Mucosa of descending colon (tissue), 3 donors: ENCODE data around the gene HOXB8. TPM values are rescaled to one million over a fixed set of nuclear protein-coding genes. Genes with fewer than 3 reads are reported as not detected.

Experiments
- ATAC-seq: fragments of 200-7000 bp; cut with Tn5 transposase; one replicate; pipeline ENCODE4 v1.9.1; 2020; ENCODE audit warnings: mild to moderate bottlenecking, moderate library complexity
- DNase-seq, 3 donors: peaks; one replicate each; pipeline ENCODE4 v3.0.0-alpha.2; 2020
- H3K36me3 ChIP-seq: fragments of 200-600 bp; one replicate; pipeline ENCODE4 v1.8.0; 2021; ENCODE audit warnings: low read depth, mild to moderate bottlenecking
- H3K4me1 ChIP-seq: fragments of 200-600 bp; one replicate; pipeline ENCODE4 v1.8.0; 2021; ENCODE audit warnings: low read depth, mild to moderate bottlenecking
- H3K4me3 ChIP-seq: fragments of 200-600 bp; one replicate; pipeline ENCODE4 v1.8.0; 2021; ENCODE audit warnings: mild to moderate bottlenecking
- H3K9me3 ChIP-seq: fragments of 200-600 bp; one replicate; pipeline ENCODE4 v1.8.0; 2021; ENCODE audit warnings: mild to moderate bottlenecking
- intact Hi-C, 2 donors: fragments of 100-400 bp; cut with DNase I in 1 of 2; cut with micrococcal nuclease in 1 of 2; formaldehyde crosslinking; loops; one replicate each; pipeline versions ENCODE4 v1.11.0 to v1.11.1; 2022; cut with DNase I, micrococcal nuclease
- total RNA-seq, 3 donors: library from RNA; stranded (reverse); fragmentation: NEBNext Ultra II Directional in 2 of 3; extraction: Animal tissue kit (Norgen Biotek cat#: 25700) in 2 of 3; gene quantifications; one replicate each; pipeline versions ENCODE4 v1.2.1 to v1.2.4, GENCODE V29; 2021 to 2023
- TF ChIP-seq, protein P1 (sequence below): fragments of 200-600 bp; IDR thresholded peaks from one replicate; pipeline ENCODE4 v1.8.0; 2022; ENCODE audit warnings: antibody characterized with exemption, mild to moderate bottlenecking
- donor health status: DM: no; HTN: no; CAD: no; lungs with moderate emphysema.
- donor health status: DM: no; HTN: no; CAD: no.
- donor health status: DM: no; HTN: yes; CAD: no.

HOXB8 gene
- total RNA-seq, 3 donors from 2014 or later, result 4.2 to 7.5 (median 5.6) TPM

DNA sequence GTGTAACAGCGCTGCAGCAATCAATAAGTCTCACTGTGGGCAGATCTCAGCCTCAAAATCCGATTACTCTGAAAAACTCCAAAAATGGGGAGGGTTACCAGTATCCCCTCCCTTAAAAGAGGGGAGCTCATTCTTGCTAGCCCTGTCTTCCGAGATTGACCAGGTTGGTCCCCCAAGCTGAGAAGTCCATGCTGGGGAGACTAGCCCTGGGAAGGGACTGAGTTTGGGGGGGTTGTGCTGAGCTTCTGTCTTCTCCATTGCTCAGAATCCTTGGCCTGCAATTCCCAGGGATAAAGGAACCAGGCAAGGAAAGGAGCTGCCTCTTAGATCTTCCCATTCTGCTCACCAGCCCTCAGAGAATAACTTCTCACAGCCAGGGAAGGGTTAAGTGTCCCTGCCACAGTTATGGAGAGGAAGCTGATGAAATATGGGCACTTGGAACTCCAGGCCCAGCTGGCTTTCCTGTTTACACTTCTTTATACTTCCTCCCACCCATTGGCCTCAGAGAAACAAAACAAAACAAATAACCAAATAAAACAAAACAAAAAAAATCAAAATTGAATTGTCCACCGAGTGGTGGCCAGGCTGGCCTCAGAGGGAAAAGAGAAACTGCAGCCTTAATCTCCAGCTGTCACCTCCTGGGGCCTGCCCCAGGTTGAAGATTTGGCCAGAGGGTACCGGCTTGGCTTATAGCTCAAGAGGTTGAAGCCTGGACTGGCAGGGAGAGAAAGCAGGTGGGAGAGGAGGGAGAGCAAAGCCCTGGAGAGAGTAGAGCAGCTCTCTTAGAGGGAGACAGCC is 27.6 kb downstream of the HOXB8 start:
- TF ChIP-seq, protein P1, sequence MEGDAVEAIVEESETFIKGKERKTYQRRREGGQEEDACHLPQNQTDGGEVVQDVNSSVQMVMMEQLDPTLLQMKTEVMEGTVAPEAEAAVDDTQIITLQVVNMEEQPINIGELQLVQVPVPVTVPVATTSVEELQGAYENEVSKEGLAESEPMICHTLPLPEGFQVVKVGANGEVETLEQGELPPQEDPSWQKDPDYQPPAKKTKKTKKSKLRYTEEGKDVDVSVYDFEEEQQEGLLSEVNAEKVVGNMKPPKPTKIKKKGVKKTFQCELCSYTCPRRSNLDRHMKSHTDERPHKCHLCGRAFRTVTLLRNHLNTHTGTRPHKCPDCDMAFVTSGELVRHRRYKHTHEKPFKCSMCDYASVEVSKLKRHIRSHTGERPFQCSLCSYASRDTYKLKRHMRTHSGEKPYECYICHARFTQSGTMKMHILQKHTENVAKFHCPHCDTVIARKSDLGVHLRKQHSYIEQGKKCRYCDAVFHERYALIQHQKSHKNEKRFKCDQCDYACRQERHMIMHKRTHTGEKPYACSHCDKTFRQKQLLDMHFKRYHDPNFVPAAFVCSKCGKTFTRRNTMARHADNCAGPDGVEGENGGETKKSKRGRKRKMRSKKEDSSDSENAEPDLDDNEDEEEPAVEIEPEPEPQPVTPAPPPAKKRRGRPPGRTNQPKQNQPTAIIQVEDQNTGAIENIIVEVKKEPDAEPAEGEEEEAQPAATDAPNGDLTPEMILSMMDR, result no peak
- intact Hi-C loops, result no loop called here
- Histone ChIP-seq H3K36me3 (no peaks in the 10 kb centered on the region), H3K4me3 (no peak overlapping the region), H3K4me1 (peaks cover 47% of the 10 kb centered on the region), H3K9me3 (no peaks in the 10 kb centered on the region)
- no peak for ATAC-seq
- DNase-seq, result no peak

DNA sequence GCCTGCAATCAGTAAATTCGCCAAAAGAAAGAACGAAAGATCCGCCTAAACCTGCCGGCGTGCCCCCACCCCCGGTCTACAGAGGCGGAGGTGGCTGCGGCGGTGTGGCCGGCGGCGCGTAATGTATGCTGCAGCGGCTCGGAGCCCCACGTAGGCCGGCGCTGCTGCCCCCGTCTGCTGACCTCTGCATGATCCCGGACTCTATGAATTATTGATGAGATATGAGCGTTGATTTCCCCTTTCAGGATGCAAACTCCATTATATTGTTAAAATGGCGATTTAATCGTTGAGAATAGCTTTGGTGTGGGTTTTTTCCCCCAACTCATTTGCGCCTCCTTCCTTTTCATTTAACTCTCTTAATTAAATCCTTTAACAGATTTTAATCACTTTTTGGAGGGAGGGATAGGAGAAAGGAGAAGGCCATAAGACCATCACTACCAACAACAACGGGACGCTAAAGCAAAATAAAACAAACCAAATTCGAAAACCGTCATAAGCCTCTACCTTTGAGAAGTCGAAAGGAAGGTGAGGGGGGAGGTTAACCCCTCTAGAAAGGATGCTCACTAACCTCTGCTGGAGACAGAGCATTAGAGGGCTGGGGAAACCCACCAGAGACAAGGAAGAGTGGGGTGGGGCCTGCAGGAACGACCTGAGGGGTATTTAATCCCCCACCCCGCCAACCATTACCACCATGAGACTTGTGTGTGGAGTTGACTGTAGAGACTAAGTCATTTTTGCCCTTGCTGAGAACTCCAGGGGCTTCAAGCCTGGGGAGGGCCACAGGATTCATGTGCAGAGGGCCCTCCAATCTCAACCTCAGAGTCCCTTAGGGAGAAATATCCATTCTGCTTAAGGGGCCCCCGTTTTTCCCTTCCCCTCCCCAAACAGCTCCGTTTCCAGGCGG is 28.5 kb downstream of the HOXB8 start:
- peak in 1 of 3 donors; percentile 48 for DNase-seq
- Histone ChIP-seq H3K9me3 (no peaks in the 10 kb centered on the region), H3K36me3 (no peaks in the 10 kb centered on the region), H3K4me1 (peaks cover 48% of the 10 kb centered on the region), H3K4me3 (no peak overlapping the region)
- TF ChIP-seq, protein P1, result no peak
- no peak for ATAC-seq
- intact Hi-C loops, result no loop called here

DNA sequence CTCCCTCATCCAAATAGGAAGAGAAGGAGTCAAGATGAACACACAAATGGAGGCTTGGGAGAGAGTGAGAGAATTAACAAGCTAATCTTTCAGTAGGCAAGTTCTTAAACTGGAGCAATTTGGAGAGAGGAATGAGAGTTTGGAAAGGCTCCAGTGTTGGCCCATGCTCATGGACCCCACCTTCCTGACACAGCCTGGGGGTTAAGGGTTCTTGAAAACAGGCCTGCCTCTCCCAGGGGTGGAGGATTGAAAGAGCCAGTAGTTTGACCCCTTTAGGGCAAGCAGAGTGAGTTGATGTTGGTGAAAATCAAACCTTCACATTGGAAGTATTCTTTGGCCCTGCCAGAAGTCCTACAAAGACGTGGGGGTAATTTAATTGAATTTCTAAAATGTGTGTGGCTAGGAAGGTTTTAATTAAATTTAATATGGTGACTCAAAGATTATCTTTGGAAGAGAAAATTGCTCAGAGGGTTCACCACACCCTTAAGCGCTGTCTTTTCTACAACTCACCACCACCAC is 30.8 kb downstream of the HOXB8 start:
- ATAC-seq, result no peak
- Histone ChIP-seq H3K4me1 (peaks cover 50% of the 10 kb centered on the region), H3K36me3 (no peaks in the 10 kb centered on the region), H3K4me3 (no peak overlapping the region), H3K9me3 (no peaks in the 10 kb centered on the region)
- TF ChIP-seq, protein P1, result no peak
- DNase-seq, result no peak
- intact Hi-C loops, result no loop called here

DNA sequence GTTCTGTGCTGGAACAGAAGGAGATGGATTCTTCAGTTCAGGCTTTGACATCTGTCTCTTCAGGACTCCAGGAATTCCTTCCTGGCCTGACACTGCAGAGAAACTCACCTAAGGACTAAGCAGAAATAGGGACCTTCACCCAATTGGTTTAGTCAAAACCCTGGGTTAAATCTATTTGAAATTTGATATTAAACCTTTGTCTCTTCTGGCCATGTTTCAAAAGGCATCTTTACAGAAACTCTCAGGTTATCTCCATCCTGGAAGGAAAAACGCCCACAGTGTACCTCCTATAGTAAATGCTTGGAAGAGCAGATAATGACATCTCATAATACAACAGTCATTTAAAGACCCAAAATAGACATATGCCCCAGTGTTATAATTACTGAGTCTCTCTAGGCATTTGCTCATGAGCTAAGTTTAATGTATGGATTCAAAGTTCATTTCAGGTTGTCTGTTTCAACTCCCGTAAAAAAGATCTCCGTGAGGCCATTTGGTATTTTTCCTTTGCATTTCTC is 31.3 kb downstream of the HOXB8 start:
- TF ChIP-seq, protein P1, result no peak
- H3K36me3 ChIP-seq, result no peaks in the 10 kb centered on the region
- no peaks in the 10 kb centered on the region for H3K9me3 ChIP-seq
- DNase-seq (no peak), ATAC-seq (no peak)
- H3K4me1 ChIP-seq, result peaks cover 55% of the 10 kb centered on the region
- no peak overlapping the region for H3K4me3 ChIP-seq
- intact Hi-C loops, result no loop called here

DNA sequence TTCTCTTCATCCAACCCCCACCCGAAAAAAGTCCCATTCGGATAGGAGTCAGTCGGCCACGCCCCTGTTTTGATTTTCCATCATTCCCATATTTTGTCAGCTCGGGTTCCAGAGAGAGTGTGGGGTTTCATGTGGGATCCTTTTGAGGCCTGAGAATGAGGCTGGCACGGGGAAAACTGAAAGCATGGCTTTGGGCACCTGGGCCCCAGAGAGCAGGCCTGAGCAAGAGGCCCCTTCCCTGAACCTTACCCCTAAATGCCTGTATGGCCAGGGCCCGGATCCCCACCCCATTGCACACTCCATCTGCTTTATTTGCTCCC is 32.4 kb downstream of the HOXB8 start:
- no peaks in the 10 kb centered on the region for H3K9me3 ChIP-seq
- DNase-seq (no peak), ATAC-seq (no peak)
- intact Hi-C loops, result no loop called here
- no peaks in the 10 kb centered on the region for H3K36me3 ChIP-seq
- TF ChIP-seq, protein P1, result no peak
- H3K4me1 ChIP-seq, result peaks cover 55% of the 10 kb centered on the region
- H3K4me3 ChIP-seq, result no peak overlapping the region
